AG09319 (cell line): ENCODE data around the gene GSK3B.

Experiments used
- DNase-seq: peaks from one replicate; pipeline ENCODE4 v3.0.0-alpha.2; 2010; ENCODE audit warnings: low read depth; ENCODE audit errors: extremely low read depth
- CTCF ChIP-seq: IDR thresholded peaks from 2 replicates; pipeline ENCODE4 v1.5.1; 2011; ENCODE audit warnings: low read depth, mild to moderate bottlenecking, inconsistent platforms, low read length, moderate library complexity

Gene GSK3B

GRCh38 chr3:120028271-120029047, 65.8 kb downstream of the GSK3B start:
- no peak for TF ChIP-seq CTCF

GRCh38 chr3:120027226-120027625, 67.0 kb downstream of the GSK3B start:
- TF ChIP-seq CTCF: no peak
- DNase-seq: no peak

More at GRCh38 chr3:120028271-120029047, 65.8 kb downstream of the GSK3B start:
- DNase-seq: no peak

GRCh38 chr3:120025520-120025919, 68.7 kb downstream of the GSK3B start:
- no peak for TF ChIP-seq CTCF
- no peak for DNase-seq

- no peak for DNase-seq
Measured at GRCh38 chr3:120024103-120024502, 70.1 kb downstream of the GSK3B start.

GRCh38 chr3:120022729-120023128, 71.5 kb downstream of the GSK3B start:
- no peak for DNase-seq
- TF ChIP-seq CTCF: no peak

More at GRCh38 chr3:120024103-120024502, 70.1 kb downstream of the GSK3B start:
- no peak for TF ChIP-seq CTCF

- DNase-seq: no peak
- no peak for TF ChIP-seq CTCF
Measured at GRCh38 chr3:120021523-120021922, 72.7 kb downstream of the GSK3B start.

- no peak for TF ChIP-seq CTCF
Measured at GRCh38 chr3:120018299-120018698, 75.9 kb downstream of the GSK3B start.

More at GRCh38 chr3:120018299-120018698, 75.9 kb downstream of the GSK3B start:
- no peak for DNase-seq
